Measurements from ENCODE around the gene ESR2.

GRCh38 chr14:64303471-64303917, 9.3 kb upstream of the ESR2 start:
- TF ChIP-seq EZH2phosphoT487 (IDR thresholded peaks at IDR 0.05; ENCODE audit: low read depth, severe bottlenecking, unreplicated experiment) (no peak), CTCF (IDR thresholded peaks at IDR 0.05; ENCODE audit: poor library complexity) (peak; percentile 83), EZH2 (IDR thresholded peaks at IDR 0.05; ENCODE audit: borderline replicate concordance) (no peak)

Data from hepatocyte (in vitro differentiated cells).